ENCODE measurements around the gene UIMC1.
"Not testable (repeated sequence)": the region's sequence is repeated elsewhere in the genome, so short reads cannot be mapped to it uniquely, and the experiment has no call there.

Gene UIMC1

GRCh38 chr5:176881816-176882566, 124.6 kb downstream of the UIMC1 start:
- DNase-seq, result no peak

- DNase-seq, result no peak
Observed at GRCh38 chr5:176881021-176881749, 125.4 kb downstream of the UIMC1 start.

GRCh38 chr5:176880366-176881020, 126.1 kb downstream of the UIMC1 start:
- no peak for DNase-seq

- no peak for DNase-seq
Observed at GRCh38 chr5:176879663-176880361, 126.8 kb downstream of the UIMC1 start.

- DNase-seq, result no peak
Observed at GRCh38 chr5:176878906-176879662, 127.5 kb downstream of the UIMC1 start.

GRCh38 chr5:176878463-176878862, 128.1 kb downstream of the UIMC1 start:
- DNase-seq, result no peak

- DNase-seq, result peak; percentile 82
Observed at GRCh38 chr5:176877793-176878331, 128.7 kb downstream of the UIMC1 start.

GRCh38 chr5:176876506-176877431, 129.8 kb downstream of the UIMC1 start:
- no peak for DNase-seq

GRCh38 chr5:176875783-176876505, 130.6 kb downstream of the UIMC1 start:
- DNase-seq, result no peak

- DNase-seq, result no peak
Observed at GRCh38 chr5:176875014-176875550, 131.5 kb downstream of the UIMC1 start.

- DNase-seq, result no peak
Observed at GRCh38 chr5:176874198-176874780, 132.3 kb downstream of the UIMC1 start.

- no peak for DNase-seq
Observed at GRCh38 chr5:176873541-176874172, 132.9 kb downstream of the UIMC1 start.

GRCh38 chr5:176873011-176873410, 133.6 kb downstream of the UIMC1 start:
- DNase-seq, result not testable (repeated sequence)

GRCh38 chr5:176872586-176872985, 134.0 kb downstream of the UIMC1 start:
- DNase-seq, result not testable (repeated sequence)

GRCh38 chr5:176870644-176871043, 135.9 kb downstream of the UIMC1 start:
- not testable (repeated sequence) for DNase-seq

- peak; percentile 31 to 68 for DNase-seq
Observed at GRCh38 chr5:176870110-176870591, 136.4 kb downstream of the UIMC1 start.

- DNase-seq, result no peak
Observed at GRCh38 chr5:176869501-176870109, 137.0 kb downstream of the UIMC1 start.

GRCh38 chr5:176868731-176869130, 137.8 kb downstream of the UIMC1 start:
- DNase-seq, result no peak

Data from SHP77 (cell line).